BJ (cell line): ENCODE measurements around the gene PDE8B. TPM values are rescaled to one million over a fixed set of nuclear protein-coding genes. Genes with fewer than 3 reads are reported as not detected.

Experiments
- CTCF ChIA-PET: fragments of 350-600 bp; formaldehyde crosslinking; extraction: SDS; loops from one replicate; lab custom pipeline; 2021; ENCODE audit warnings: antibody characterized with exemption, inconsistent platforms; lab: Yijun Ruan, JAX
- POLR2A ChIA-PET: fragments of 300-600 bp; sonication (Branson Sonifier 250); formaldehyde crosslinking; extraction: SDS; loops from one replicate; lab custom pipeline; 2021; ENCODE audit warnings: antibody characterized with exemption; lab: Charles Lee
- DNase-seq: peaks from one replicate; pipeline ENCODE4 v3.0.0-alpha.2; 2011; ENCODE audit warnings: low read depth
- H3K27me3 ChIP-seq: 2 replicates; pipeline ENCODE4 v1.6.0; 2011; ENCODE audit warnings: low read length; ENCODE audit not compliant: control insufficient read depth, insufficient read depth
- H3K36me3 ChIP-seq: 2 replicates; pipeline ENCODE4 v1.5.1; 2011; ENCODE audit warnings: low read length; ENCODE audit not compliant: control insufficient read depth, insufficient read depth
- H3K4me3 ChIP-seq: 2 replicates; pipeline ENCODE4 v1.5.1; 2011; ENCODE audit warnings: low read depth, mild to moderate bottlenecking, control low read depth, low read length
- polyA plus RNA-seq: library from polyadenylated mRNA; depleted of rRNA; stranded (reverse); fragments of >200 nt; gene quantifications from 2 replicates; pipeline ENCODE4 v1.2.3, GENCODE V29; 2011
- TF ChIP-seq, protein P1 (sequence below): IDR thresholded peaks from 2 replicates; pipeline ENCODE4 v1.5.1; 2011; ENCODE audit warnings: low read depth, mild to moderate bottlenecking, control low read depth, inconsistent platforms, low read length, moderate library complexity; ENCODE audit not compliant: insufficient read depth

PDE8B gene
- polyA plus RNA-seq, 1 experiment, result 2.2 TPM

DNA sequence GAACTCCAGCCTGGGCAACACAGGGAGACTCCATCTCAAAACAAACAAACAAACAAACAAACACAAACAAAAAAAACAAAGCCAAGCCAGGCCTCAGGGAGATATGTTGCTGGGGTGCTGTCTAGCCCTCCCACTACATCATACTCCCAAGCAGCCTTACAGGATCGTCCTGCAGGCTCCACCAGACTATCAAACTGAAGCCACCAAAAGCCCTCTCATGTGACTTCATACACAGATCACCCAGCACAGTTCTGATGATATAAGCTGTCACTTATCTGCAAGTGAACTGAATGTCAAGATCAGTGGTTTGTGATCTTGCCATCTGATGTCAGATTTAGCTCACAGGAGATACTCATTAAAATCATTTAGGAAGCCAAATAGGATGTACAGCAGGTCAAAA is 238.4 kb downstream of the PDE8B start:
- POLR2A ChIA-PET, result no interaction called here
- CTCF ChIA-PET, result no interaction called here
- Histone ChIP-seq H3K36me3 (peaks cover 16% of the 10 kb centered on the region), H3K4me3 (no peak overlapping the region), H3K27me3 (no peaks in the 10 kb centered on the region)
- DNase-seq, result no peak
- TF ChIP-seq, protein P1, sequence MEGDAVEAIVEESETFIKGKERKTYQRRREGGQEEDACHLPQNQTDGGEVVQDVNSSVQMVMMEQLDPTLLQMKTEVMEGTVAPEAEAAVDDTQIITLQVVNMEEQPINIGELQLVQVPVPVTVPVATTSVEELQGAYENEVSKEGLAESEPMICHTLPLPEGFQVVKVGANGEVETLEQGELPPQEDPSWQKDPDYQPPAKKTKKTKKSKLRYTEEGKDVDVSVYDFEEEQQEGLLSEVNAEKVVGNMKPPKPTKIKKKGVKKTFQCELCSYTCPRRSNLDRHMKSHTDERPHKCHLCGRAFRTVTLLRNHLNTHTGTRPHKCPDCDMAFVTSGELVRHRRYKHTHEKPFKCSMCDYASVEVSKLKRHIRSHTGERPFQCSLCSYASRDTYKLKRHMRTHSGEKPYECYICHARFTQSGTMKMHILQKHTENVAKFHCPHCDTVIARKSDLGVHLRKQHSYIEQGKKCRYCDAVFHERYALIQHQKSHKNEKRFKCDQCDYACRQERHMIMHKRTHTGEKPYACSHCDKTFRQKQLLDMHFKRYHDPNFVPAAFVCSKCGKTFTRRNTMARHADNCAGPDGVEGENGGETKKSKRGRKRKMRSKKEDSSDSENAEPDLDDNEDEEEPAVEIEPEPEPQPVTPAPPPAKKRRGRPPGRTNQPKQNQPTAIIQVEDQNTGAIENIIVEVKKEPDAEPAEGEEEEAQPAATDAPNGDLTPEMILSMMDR, result no peak

DNA sequence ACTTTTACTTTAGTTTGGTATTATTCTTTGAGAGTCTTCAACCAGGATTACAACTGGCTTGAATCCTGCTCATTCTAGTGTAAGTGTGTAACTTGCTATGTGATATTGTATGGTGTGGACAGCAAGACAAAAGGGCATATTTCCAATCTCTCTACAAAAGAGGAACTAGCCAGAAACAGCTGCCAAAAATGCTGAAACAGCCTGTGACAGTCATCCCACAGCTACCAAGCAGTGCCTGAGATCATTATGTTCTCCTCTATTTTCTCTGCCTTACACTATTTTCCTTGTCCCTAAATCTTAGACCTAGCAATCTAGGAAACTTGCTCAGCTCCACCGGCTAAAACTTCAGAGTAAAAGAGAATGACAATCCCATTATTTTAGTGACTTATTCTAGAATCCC is 238.8 kb downstream of the PDE8B start:
- Histone ChIP-seq H3K36me3 (peaks cover 16% of the 10 kb centered on the region), H3K27me3 (no peaks in the 10 kb centered on the region), H3K4me3 (no peak overlapping the region)
- TF ChIP-seq, protein P1, result no peak
- no peak for DNase-seq
- ChIA-PET CTCF (interaction anchor here (1.3 kb wide), 1 partner anchor 17 kb away, joined by 3 read pairs; no protein-coding TSS in a partner anchor), POLR2A (no interaction called here)

DNA sequence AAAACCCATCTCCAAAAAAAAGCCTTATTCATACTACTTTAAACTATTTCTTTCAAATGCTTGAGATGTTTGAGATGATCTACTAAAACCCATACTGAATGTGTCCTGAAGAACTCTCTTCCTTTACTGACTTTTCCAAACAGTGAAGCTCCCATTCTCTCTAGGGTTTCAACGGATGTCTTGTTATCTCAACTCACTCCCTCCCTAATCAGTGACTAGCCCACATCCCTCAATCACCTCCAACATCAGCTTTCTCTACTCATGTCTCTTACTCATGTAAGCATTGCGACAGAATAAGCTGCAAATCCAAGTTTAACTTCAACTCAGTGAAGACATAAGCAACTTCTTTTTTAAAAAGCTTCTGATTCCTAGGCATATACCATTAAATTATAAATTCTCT is 239.5 kb downstream of the PDE8B start:
- ChIA-PET CTCF (interaction anchor here (0.6 to 1.3 kb wide), 3 partner anchors 18 to 229 kb away, joined by 3 to 4 read pairs (median 3); no protein-coding TSS in a partner anchor), POLR2A (interaction anchor here (0.5 to 0.6 kb wide), 2 partner anchors 16 to 137 kb away, joined by 3 read pairs; no protein-coding TSS in a partner anchor)
- Histone ChIP-seq H3K36me3 (peaks cover 16% of the 10 kb centered on the region), H3K4me3 (no peak overlapping the region), H3K27me3 (no peaks in the 10 kb centered on the region)
- TF ChIP-seq, protein P1, result no peak
- no peak for DNase-seq

DNA sequence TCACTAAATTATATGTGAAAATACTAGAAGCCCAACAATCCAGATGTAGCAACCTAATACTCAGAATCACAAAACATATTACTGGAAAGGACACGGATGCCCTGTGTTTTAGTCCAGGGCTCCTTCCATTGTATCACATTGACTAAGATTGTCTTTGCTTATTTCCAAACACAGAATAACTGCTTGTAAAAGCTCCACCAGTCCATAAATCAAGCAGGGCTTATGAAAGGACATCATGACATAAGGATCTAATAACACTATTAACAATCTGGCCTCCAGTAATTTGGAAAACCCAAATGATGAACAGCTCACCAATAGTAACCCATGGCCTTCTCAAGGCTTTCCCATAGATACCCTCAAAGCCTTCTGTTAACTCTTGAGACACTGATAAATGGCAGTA is 241.9 kb downstream of the PDE8B start:
- CTCF ChIA-PET, result interaction anchor here (0.9 to 1.3 kb wide), 2 partner anchors 24 to 306 kb away, joined by 3 read pairs; no protein-coding TSS in a partner anchor
- DNase-seq, result peak; percentile 44
- H3K27me3 ChIP-seq, result no peaks in the 10 kb centered on the region
- H3K4me3 ChIP-seq, result no peak overlapping the region
- TF ChIP-seq, protein P1, result no peak
- POLR2A ChIA-PET, result no interaction called here
- peaks cover 16% of the 10 kb centered on the region for H3K36me3 ChIP-seq

DNA sequence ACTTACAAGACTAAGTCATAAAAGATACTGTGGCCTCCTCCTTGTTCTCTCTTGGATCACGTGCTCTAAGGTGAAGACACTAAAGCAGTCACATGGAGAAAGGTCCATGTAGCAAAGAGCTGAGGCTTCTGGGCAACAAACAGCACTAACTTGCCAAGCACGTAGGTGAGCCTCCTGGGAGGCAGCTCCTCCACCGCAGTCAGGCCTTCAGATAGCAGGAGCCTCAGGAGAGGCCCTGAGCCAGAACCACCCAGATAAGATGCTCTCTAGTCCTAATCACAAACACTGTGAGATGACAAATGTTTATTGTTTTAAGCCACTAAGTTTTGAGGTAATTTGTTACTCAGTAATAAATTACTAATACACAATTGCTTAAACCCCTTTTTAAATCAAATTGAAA is 243.6 kb downstream of the PDE8B start:
- Histone ChIP-seq H3K36me3 (peaks cover 6% of the 10 kb centered on the region), H3K4me3 (no peak overlapping the region), H3K27me3 (no peaks in the 10 kb centered on the region)
- TF ChIP-seq, protein P1, result no peak
- DNase-seq, result no peak
- ChIA-PET CTCF (no interaction called here), POLR2A (no interaction called here)
